ENCODE data around the gene BRD7.

DNA sequence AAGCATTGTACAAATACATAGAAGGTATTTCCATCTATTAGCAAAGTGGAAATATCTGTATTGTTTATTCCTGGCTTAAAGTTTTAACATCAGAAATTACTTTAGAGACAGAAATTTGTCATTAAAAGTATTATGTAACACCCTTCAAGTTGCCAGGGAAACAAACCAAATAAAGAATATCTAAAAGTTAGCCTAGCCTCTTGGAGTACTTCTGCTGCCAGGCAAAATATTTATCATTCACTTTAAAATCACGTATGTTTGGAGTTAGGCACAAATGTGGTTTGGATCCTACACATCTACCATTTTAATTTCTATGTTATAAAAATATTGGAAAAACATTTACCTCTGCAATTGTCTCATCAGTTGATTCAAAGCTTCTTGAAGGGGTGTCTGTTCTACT, 14.7 kb downstream of the BRD7 start:
- TF ChIP-seq, protein P1, sequence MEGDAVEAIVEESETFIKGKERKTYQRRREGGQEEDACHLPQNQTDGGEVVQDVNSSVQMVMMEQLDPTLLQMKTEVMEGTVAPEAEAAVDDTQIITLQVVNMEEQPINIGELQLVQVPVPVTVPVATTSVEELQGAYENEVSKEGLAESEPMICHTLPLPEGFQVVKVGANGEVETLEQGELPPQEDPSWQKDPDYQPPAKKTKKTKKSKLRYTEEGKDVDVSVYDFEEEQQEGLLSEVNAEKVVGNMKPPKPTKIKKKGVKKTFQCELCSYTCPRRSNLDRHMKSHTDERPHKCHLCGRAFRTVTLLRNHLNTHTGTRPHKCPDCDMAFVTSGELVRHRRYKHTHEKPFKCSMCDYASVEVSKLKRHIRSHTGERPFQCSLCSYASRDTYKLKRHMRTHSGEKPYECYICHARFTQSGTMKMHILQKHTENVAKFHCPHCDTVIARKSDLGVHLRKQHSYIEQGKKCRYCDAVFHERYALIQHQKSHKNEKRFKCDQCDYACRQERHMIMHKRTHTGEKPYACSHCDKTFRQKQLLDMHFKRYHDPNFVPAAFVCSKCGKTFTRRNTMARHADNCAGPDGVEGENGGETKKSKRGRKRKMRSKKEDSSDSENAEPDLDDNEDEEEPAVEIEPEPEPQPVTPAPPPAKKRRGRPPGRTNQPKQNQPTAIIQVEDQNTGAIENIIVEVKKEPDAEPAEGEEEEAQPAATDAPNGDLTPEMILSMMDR (conservative IDR thresholded peaks at IDR 0.05; ENCODE audit: low read depth, low read length): no peak
- TF ChIP-seq EZH2 (IDR thresholded peaks at IDR 0.05; ENCODE audit: low read length, unreplicated experiment): no peak
- TF ChIP-seq EZH2phosphoT487 (IDR thresholded peaks at IDR 0.05; ENCODE audit: borderline replicate concordance, low read length): no peak

Measured in PC-3 (cell line).